ENCODE results near the gene TMEM183A.

GRCh38 chr1:203001986-203002385, 5.2 kb upstream of the TMEM183A start:
- no peak for TF ChIP-seq POLR2A (IDR thresholded peaks at IDR 0.05; ENCODE audit: low read depth, low read length)
- TF ChIP-seq POLR2AphosphoS5 (IDR thresholded peaks at IDR 0.05; ENCODE audit: low read depth, low read length): no peak
- no peak for TF ChIP-seq TAF1 (IDR thresholded peaks at IDR 0.05; ENCODE audit: borderline replicate concordance, low read depth, low read length)
